ENCODE measurements around the gene LIPH.
"Not testable (repeated sequence)": the region's sequence is repeated elsewhere in the genome, so short reads cannot be mapped to it uniquely, and the experiment has no call there.

LIPH gene

DNA sequence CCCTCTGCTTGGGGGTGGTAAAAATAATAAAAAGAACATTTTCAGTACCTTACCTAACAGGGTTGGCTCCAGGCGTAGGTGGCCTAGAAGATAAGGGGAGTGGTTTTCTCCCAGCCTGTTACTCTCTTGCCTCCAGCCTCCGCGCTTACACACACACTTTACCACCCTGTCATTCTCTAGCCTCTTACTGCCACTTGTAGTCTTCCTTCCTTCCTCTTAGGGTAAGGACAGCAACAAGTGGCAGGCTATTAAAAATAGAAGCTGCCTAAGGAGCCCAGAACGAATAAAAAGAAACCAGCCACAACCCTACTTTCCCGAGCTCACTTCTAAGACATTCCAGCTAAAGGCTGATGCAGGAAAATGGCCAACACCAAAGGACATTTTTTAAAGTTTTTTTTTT, 9.6 kb upstream of the LIPH start:
- H3K4me3 ChIP-seq (ENCODE audit: control insufficient read depth, low read depth, low read length) = no peak overlapping the region
- TF ChIP-seq, protein P1, sequence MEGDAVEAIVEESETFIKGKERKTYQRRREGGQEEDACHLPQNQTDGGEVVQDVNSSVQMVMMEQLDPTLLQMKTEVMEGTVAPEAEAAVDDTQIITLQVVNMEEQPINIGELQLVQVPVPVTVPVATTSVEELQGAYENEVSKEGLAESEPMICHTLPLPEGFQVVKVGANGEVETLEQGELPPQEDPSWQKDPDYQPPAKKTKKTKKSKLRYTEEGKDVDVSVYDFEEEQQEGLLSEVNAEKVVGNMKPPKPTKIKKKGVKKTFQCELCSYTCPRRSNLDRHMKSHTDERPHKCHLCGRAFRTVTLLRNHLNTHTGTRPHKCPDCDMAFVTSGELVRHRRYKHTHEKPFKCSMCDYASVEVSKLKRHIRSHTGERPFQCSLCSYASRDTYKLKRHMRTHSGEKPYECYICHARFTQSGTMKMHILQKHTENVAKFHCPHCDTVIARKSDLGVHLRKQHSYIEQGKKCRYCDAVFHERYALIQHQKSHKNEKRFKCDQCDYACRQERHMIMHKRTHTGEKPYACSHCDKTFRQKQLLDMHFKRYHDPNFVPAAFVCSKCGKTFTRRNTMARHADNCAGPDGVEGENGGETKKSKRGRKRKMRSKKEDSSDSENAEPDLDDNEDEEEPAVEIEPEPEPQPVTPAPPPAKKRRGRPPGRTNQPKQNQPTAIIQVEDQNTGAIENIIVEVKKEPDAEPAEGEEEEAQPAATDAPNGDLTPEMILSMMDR (IDR thresholded peaks at IDR 0.05; ENCODE audit: control insufficient read depth, insufficient read depth, low read depth, low read length, missing control alignments) = no peak
- no peak for DNase-seq (ENCODE audit: low read depth)

DNA sequence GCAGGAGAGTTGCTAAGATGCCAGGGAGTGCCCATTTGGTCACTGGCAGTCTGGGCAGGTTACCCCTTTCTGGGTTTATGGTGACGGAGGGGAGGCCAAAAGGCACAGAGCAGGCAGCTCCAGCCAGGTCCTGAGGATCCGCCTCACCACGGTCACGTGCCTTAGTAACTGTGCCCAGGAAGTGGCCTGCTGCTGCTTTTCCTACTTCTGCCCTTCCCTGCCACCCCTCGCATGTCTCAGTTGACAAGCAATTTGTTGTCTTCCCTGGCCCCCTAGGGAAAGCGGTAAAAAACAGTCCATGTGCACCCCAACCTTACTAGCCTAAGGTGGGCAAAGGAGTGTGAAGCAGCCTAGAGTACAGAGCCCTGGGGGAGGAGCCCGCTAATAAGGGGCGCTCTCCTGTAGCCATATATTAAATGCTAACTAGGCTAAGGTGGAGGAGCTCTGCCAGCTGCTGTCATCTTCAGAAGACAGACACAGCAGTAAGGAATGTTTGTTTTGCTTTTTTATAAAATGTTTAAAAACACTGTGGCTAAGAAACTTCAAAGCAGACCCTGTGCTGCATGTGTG, 9.1 kb upstream of the LIPH start:
- TF ChIP-seq, protein P1 (IDR thresholded peaks at IDR 0.05; ENCODE audit: control insufficient read depth, insufficient read depth, low read depth, low read length, missing control alignments) = no peak
- no peak for DNase-seq (ENCODE audit: low read depth)
- H3K4me3 ChIP-seq (ENCODE audit: control insufficient read depth, low read depth, low read length) = no peak overlapping the region

DNA sequence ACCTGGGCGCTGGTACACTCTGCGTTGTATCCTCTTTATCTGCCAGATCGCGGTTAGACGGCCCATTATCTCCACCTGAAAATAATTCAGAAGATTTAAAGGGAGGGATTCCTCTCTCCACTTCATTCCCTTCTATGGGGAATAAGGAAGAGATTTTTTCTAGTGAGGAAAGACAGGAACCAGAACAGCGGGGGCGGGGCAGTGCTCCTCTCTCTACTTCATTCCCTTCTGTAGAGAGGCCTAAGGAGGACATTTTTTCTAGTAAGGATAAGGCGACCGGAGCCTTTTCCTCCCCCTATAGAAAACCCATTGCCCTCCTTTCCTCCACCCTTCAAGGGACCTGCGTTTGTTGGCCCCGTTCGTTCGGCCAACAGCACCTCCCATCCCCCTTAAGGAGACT, 8.3 kb upstream of the LIPH start:
- no peak for DNase-seq (ENCODE audit: low read depth)
- TF ChIP-seq, protein P1 (IDR thresholded peaks at IDR 0.05; ENCODE audit: control insufficient read depth, insufficient read depth, low read depth, low read length, missing control alignments) = no peak
- H3K4me3 ChIP-seq (ENCODE audit: control insufficient read depth, low read depth, low read length) = no peak overlapping the region

DNA sequence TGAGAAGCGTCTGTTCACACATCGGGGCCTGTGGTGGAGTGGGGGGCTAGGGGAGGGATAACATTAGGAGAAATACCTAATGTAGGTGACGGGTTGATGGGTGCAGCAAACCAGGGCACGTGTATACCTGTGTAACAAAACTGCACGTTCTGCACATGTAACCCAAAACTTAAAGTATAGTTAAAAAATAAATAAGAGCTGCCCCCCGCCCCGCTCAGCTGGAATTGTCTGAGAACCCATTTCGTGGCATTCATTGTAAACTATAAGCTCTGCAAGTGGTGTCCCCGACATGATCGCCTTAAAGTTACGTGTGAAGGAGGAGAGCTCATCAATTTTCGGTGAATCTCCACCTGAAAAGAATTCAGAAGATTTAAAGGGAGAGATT, 7.3 kb upstream of the LIPH start:
- TF ChIP-seq, protein P1 (IDR thresholded peaks at IDR 0.05; ENCODE audit: control insufficient read depth, insufficient read depth, low read depth, low read length, missing control alignments) = no peak
- no peak overlapping the region for H3K4me3 ChIP-seq (ENCODE audit: control insufficient read depth, low read depth, low read length)
- no peak for DNase-seq (ENCODE audit: low read depth)

DNA sequence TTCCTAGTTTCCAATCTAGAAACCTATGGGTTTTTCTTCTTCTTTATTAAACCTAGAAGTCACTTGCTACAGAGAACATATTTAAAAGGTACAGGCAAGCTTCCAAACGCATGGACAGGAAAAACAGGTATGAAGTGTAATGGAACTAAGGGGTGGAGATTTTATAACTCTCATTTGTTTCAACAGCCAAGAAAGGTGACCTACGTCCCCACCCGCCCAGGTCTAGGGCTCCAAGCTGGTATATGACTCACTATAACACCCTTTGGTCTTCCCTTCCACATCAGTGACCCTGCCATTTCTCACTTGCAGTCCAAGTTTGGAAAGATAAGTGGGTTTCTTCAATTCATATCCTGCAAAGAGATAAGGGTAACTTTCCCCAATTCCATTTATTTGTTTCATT, 6.0 kb upstream of the LIPH start:
- TF ChIP-seq, protein P1 (IDR thresholded peaks at IDR 0.05; ENCODE audit: control insufficient read depth, insufficient read depth, low read depth, low read length, missing control alignments) = no peak
- H3K4me3 ChIP-seq (ENCODE audit: control insufficient read depth, low read depth, low read length) = no peak overlapping the region
- no peak for DNase-seq (ENCODE audit: low read depth)

DNA sequence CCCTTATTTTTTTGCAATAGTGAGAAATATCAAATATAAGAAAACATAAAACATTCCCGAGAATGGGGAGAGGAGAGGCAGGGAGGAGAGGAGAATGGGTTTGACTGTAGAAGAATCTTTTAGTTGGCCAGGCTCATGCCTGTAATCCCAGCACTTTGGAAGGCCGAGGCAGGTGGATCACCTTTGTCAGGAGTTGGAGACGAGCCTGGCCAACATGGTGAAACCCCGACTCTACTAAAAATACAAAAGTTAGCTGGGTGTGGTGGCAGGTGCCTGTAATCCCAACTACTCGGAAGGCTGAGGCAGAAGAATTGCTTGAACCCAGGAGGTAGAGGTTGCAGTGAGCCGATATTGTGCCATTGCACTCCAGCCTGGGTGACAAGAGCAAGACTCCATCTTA, 4.3 kb upstream of the LIPH start:
- H3K4me3 ChIP-seq (ENCODE audit: control insufficient read depth, low read depth, low read length); DNase-seq (ENCODE audit: low read depth): not testable (repeated sequence)

DNA sequence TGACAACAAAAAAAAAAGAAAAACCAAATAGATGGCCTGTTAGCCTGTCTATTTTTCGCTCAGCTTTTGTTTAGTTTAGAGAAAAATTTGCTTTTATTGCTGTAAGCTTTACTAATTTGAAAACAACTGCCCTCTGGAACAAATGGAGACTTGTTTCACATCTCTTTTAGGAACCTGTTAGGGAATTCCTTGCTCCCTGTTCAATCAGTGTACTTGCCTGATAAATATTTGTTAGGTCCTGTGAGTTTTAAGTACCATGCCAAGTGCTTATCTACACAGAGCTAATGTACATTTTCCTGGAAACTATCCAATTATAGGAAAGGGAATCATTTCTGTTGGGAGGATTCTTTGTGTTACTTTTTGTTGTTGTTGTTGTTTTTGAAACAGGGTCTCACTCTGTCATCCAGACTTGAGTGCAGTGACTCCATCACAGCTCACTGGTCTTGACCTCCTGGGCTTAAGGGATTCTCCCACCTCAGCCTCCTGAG, 3.5 kb upstream of the LIPH start:
- no peak overlapping the region for H3K4me3 ChIP-seq (ENCODE audit: control insufficient read depth, low read depth, low read length)
- TF ChIP-seq, protein P1 (IDR thresholded peaks at IDR 0.05; ENCODE audit: control insufficient read depth, insufficient read depth, low read depth, low read length, missing control alignments) = no peak
- DNase-seq (ENCODE audit: low read depth) = no peak

All from AG09309 (cell line).